Type B pancreatic cell (in vitro differentiated cells): ENCODE data around the gene FKBP1A. TPM values are rescaled to one million over a fixed set of nuclear protein-coding genes. Genes with fewer than 3 reads are reported as not detected.

Source experiments
- DNase-seq: peaks from one replicate; pipeline ENCODE4 v3.0.0; 2021; ENCODE audit warnings: mixed read lengths; ENCODE audit not compliant: unreplicated experiment; ENCODE audit errors: extremely low spot score
- H3K27ac Mint-ChIP-seq: 2 replicates; pipeline ENCODE4 v1.8.0; 2021; ENCODE audit warnings: mild to moderate bottlenecking, mixed read lengths
- H3K27me3 Mint-ChIP-seq: 2 replicates; pipeline ENCODE4 v1.8.0; 2021; ENCODE audit warnings: mixed read lengths
- H3K36me3 Mint-ChIP-seq: 2 replicates; pipeline ENCODE4 v1.8.0; 2021; ENCODE audit warnings: mixed read lengths
- H3K4me1 Mint-ChIP-seq: one replicate; pipeline ENCODE4 v1.8.0; 2021; ENCODE audit warnings: mixed read lengths; ENCODE audit not compliant: unreplicated experiment
- H3K4me3 Mint-ChIP-seq: 2 replicates; pipeline ENCODE4 v1.8.0; 2021; ENCODE audit warnings: mild to moderate bottlenecking, mixed read lengths
- H3K9me3 Mint-ChIP-seq: 2 replicates; pipeline ENCODE4 v1.8.0; 2021; ENCODE audit warnings: mixed read lengths
- CTCF ChIP-seq: fragments of 200-600 bp; sonication (generic); conservative IDR thresholded peaks from 2 replicates; pipeline ENCODE4 v1.5.0; 2021; ENCODE audit warnings: antibody characterized with exemption, mild to moderate bottlenecking
- total RNA-seq: library from RNA; stranded (reverse); gene quantifications from 2 replicates; pipeline ENCODE4 v1.2.1, GENCODE V29; 2021; ENCODE audit warnings: low replicate concordance

Gene FKBP1A
- total RNA-seq, 1 donor from 2014 or later = 149 TPM

- no peak for TF ChIP-seq CTCF
- no peak for DNase-seq
- Mint-ChIP-seq H3K36me3 (no peaks in the 10 kb centered on the region), H3K27me3 (no peaks in the 10 kb centered on the region), H3K27ac (no peak overlapping the region), H3K4me1 (peaks cover 58% of the 10 kb centered on the region), H3K4me3 (no peak overlapping the region), H3K9me3 (no peaks in the 10 kb centered on the region)
These were observed 15.4 kb downstream of the FKBP1A start for GRCh38 chr20:1377341-1377871.

- Mint-ChIP-seq H3K4me3 (no peak overlapping the region), H3K27me3 (no peaks in the 10 kb centered on the region), H3K36me3 (peaks cover 3% of the 10 kb centered on the region), H3K9me3 (no peaks in the 10 kb centered on the region), H3K4me1 (peaks cover 53% of the 10 kb centered on the region), H3K27ac (no peak overlapping the region)
- DNase-seq = no peak
- TF ChIP-seq CTCF = no peak
These were observed 16.2 kb downstream of the FKBP1A start for GRCh38 chr20:1376408-1377270.

- DNase-seq = no peak
- no peaks in the 10 kb centered on the region for H3K9me3 Mint-ChIP-seq
- no peak overlapping the region for H3K4me3 Mint-ChIP-seq
- H3K4me1 Mint-ChIP-seq = peaks cover 48% of the 10 kb centered on the region
- TF ChIP-seq CTCF = no peak
- no peak overlapping the region for H3K27ac Mint-ChIP-seq
- H3K36me3 Mint-ChIP-seq = peaks cover 5% of the 10 kb centered on the region
- H3K27me3 Mint-ChIP-seq = no peaks in the 10 kb centered on the region
These were observed 16.8 kb downstream of the FKBP1A start for GRCh38 chr20:1376007-1376406.

- H3K4me3 Mint-ChIP-seq = no peak overlapping the region
- H3K9me3 Mint-ChIP-seq = no peaks in the 10 kb centered on the region
- no peak for TF ChIP-seq CTCF
- no peak overlapping the region for H3K27ac Mint-ChIP-seq
- H3K4me1 Mint-ChIP-seq = peaks cover 48% of the 10 kb centered on the region
- H3K36me3 Mint-ChIP-seq = peaks cover 5% of the 10 kb centered on the region
- no peak for DNase-seq
- H3K27me3 Mint-ChIP-seq = no peaks in the 10 kb centered on the region
These were observed 17.3 kb downstream of the FKBP1A start for GRCh38 chr20:1375515-1375914.

- H3K9me3 Mint-ChIP-seq = no peaks in the 10 kb centered on the region
- no peak for TF ChIP-seq CTCF
- no peaks in the 10 kb centered on the region for H3K27me3 Mint-ChIP-seq
- no peak overlapping the region for H3K27ac Mint-ChIP-seq
- no peak overlapping the region for H3K4me3 Mint-ChIP-seq
- H3K4me1 Mint-ChIP-seq = peaks cover 37% of the 10 kb centered on the region
- H3K36me3 Mint-ChIP-seq = peaks cover 5% of the 10 kb centered on the region
- DNase-seq = no peak
These were observed 18.6 kb downstream of the FKBP1A start for GRCh38 chr20:1374246-1374645.
